Amniotic stem cell (primary cell): Measurements from ENCODE around the gene DMWD.

Experiments
- DNase-seq: peaks from one replicate; lab custom pipeline; 2025; lab: John Stamatoyannopoulos, UW

DMWD gene

GRCh38 chr19:45745606-45746005, 47.0 kb downstream of the DMWD start:
- DNase-seq, result no peak

GRCh38 chr19:45742969-45743368, 49.7 kb downstream of the DMWD start:
- DNase-seq, result no peak

- DNase-seq, result no peak
Observed at GRCh38 chr19:45739498-45740439, 52.9 kb downstream of the DMWD start.

DNA sequence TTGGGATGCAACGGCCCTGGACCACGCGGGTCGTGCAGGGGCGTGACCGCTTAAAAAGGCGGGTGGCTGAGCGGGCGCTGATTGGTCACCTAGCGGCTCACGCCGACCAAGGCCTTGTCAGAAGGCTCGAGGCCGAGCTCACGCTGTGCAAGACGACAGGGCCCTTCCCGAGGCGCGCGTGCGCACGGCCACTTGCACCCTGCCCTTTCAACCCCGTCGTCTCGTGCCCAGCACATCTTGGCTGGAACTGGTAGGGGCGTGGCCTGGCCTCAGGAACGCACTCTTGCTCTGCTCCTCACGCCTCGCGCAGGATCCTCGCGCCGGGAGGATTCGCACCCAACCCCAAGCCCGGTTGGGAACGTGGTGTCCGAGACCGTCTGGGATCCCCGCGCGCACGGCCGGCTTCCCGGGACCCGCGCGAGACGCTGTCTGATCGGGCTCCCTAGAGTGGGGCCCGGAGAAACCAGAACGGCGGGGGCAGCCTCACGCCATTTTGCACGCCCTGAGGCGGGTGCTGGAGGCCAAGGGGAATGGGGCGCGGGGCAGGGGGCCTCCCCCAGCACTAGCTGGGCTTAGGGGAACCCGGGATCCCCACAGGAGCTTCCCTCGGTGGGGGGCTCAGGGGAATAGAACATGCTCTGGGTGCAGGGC, 59.4 kb downstream of the DMWD start, which contains the start of gene MEIOSIN:
Gene MEIOSIN (plus strand): TSS at position 280 of the 651 bp plus-strand sequence. CDS start 1,938 bp downstream, outside the sequence.
- DNase-seq, result no peak
